Ammon's horn (tissue), 1 donor: ENCODE results near the gene DPP7.

Source experiments
- DNase-seq: peaks from one replicate; pipeline ENCODE4 v3.0.0-alpha.2; 2016; ENCODE audit warnings: low spot score

The DPP7 gene

DNA sequence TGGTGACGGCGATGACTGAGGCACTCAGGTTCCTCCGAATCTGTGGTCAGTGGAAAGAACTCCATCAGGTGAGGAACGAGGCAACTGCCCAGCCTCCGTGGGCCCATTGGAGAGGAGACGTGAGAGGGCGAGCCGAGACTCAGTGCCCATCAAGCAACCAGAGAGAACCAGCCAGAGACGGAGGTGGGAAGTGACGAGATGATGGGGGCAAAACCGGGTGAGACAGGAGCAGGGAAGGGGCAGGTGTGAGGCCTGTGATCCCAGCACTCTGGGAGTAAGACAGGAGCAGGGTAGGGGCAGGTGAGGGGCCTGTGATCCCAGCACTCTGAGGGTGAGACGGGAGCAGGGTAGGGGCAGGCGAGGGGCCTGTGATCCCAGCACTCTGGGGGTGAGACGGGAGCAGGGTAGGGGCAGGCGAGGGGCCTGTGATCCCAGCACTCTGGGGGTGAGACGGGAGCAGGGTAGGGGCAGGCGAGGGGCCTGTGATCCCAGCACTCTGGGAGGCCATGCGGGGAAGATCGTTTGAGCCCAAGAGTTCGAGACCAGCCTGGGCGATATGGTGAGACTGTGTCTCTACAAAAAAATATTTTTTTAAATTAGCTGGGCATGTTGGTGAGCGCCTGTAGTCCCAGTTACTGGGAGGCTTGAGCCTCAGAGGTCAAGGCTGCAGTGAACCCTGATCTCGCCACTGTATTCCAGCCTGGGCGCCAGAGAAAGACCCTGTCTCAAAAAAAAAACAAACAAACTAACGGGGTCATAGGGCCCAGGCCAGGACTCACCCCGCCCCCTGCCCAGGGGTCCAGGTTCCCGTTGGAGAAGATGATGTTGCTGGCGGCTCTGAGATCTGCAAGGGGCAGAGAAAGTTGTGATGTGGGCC is 3.4 kb downstream of the DPP7 start:
- no peak for DNase-seq

- no peak for DNase-seq
Observed at GRCh38 chr9:137110147-137110910, 4.2 kb downstream of the DPP7 start.

DNA sequence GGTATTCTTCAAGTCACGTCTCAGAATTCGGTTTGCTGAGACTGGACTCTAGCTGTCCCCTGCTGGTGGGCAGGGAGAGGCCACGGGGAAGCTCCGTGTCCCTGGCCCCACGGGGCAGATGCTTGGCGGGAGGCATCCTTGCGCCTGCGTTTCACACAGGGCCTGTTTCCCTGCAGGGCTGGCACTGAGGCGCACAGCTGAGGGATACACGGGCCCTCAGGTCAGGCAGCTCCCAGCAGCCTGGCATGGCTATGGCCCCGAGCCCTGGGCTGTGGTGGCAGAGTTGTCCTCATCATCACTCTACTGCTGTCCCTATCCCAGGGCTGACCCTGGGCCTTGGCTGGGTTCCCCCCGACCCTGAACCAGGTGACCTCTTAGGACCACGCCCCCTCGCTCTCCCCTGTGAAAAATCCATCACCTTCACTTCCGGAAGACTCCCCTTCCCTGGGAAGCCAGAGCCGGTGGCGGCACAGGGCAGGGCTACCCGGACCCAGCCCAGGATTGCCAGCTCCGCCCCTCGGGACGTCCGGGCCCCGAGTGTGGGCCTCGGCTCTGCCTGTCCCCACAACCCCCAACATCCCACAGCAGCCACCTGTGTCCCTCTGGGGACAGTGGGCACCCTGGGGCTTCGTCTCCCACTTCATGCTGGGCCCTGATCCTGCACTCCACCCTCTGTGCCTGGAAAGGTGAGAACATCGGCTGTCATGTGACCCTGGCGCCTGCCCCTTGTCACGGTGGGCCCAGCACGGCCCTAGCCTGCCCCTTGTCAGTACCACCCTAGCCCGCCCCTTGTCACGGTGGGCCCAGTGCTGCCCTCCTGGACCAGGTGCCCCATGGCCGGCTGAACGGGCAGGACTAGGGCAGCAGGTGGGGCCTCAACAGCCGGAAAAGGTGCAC is 5.0 kb downstream of the DPP7 start:
- DNase-seq, result no peak

GRCh38 chr9:137108608-137109249 is 5.8 kb downstream of the DPP7 start:
- DNase-seq, result no peak

DNA sequence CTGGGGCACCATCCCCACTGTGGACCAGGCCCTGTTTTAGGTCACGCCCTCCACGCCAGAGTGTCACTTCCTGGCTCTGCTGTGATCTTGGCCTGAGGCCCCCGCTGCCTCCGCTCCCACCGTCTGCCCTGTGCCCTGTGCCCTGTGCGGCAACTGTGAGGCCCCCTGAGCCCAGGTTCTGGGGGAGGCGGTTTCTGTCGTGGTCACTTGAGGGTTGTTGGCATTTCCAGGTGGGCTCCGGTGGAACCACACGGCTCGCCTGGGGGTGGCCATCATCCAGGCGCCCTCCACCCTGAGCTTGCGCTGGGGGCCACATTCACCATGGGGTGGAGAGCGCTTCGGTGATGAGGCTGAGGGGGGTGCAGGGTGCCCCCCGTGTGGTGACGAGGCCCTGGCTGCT is 6.6 kb downstream of the DPP7 start:
- no peak for DNase-seq

DNA sequence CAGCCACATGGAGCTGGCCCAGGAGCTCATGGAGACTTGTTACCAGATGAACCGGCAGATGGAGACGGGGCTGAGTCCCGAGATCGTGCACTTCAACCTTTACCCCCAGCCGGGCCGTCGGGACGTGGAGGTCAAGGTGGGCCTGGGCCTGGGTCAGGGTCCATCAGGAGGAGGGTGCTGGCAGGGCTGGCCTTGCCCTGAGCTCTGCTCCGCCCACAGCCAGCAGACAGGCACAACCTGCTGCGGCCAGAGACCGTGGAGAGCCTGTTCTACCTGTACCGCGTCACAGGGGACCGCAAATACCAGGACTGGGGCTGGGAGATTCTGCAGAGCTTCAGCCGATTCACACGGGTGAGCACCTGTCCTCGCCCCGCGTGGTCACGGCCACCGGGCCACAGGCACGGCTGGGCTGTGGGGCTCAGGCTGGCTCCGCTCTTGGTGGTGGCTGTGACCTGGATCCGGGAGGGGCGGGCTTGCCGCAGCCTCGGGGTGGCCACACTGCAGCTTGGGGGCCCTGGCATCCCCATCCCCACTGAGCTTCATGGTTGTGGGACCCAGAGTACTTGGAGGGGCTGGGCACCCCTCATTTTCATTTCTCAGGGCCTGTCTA is 7.1 kb downstream of the DPP7 start:
- no peak for DNase-seq

DNA sequence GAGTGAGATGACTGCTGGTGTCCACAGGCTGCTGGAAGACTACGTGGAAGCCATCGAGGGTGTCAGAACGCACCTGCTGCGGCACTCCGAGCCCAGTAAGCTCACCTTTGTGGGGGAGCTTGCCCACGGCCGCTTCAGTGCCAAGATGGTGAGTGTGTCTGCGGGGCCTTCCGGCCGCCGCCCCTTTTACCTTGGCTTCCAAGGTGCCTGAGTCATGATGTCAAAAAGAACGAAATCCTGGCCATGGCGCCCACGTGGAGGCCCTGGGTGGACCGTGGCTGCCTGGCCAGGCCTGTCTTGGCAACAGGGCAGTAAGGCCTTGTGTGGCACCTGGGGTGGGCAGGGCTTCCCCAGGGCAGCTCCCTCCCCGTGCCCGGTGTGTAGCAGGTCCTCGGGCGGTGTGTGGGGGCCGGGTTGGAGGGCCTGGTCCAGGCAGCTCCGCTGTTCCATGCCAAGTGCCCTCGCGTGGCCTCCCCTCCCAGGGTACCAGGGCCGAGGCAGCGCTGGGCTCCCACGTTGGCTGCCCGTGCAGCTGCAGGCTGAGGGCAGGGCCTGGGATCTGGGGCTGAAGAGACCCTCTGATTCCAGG is 7.8 kb downstream of the DPP7 start:
- DNase-seq, result no peak

GRCh38 chr9:137105814-137106661 is 8.5 kb downstream of the DPP7 start:
- DNase-seq, result no peak

GRCh38 chr9:137103206-137103999 is 11.1 kb downstream of the DPP7 start:
- DNase-seq, result no peak

- no peak for DNase-seq
Observed at GRCh38 chr9:137099231-137099630, 15.3 kb downstream of the DPP7 start.

DNA sequence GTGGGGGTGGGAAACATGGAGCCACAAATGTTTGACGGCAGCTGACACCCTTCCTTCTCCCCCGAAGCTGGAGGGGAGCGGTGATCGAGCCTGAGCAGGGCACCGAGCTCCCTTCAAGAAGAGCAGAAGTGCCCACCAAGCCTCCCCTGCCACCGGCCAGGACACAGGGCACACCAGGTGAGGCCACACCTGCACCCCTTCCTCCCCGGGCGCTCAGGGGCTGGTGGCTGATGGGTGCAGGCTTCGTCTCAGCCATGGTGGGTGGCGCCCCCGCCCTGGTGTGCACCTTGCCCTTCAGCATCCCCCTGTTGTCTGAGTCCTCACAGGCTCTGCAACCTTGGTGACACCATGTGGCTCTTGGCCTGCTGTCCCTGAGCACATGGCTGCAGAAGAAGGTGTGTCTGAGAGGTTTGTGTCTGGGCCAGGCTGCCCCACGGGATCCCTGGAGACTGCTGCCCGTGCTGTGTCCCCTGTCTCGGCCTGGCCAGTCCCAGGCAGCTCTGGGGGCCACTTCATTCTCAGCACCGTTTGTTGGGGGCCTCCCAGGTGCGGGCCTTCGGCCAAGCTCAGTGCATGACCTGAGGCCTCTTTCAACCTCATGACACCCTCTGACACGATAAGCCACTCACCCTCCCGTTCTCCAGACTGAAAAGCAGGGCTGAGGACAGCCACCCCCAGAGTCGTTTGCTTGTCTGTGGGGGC is 16.6 kb downstream of the DPP7 start:
- DNase-seq, result no peak

DNA sequence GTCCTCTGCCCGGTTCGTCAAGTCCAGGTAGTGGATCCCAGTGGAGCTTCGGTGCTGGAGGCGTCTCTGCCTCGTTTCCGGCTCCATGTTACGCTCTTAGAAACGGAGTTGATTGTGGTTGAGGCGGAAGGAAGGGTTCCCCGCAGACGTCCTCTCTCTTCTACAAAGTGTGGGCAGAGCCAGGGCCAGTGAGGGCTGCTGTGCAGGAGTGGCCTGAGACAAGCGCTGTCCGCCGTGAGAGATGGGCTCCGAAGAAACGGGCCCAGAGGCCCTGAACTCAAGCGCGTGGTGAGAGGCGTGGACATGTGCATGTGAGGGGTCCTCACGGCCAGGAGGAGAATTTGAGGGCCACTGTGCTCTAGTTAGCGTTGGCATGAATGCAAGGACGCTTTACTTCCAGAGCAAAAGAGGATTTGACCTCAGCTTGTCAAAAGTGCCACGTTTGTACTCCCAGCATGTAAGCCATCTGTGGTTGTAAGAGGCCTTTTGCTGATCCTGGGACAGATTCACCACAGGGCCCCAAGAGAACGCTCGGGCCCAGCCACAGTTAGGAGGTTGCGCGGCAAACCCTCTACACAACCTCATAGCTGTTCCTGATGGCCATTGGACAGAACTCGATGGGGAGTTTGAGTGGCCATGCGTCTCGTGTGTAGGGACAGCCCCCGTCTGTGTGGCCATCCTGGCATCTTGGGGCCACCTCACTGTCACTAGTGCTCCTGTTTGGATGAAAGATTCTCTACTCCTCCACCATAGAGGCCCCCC is 17.6 kb downstream of the DPP7 start:
- DNase-seq, result no peak

GRCh38 chr9:137095664-137096517 is 18.6 kb downstream of the DPP7 start:
- no peak for DNase-seq

- no peak for DNase-seq
Observed at GRCh38 chr9:137089232-137089947, 25.1 kb downstream of the DPP7 start.

DNA sequence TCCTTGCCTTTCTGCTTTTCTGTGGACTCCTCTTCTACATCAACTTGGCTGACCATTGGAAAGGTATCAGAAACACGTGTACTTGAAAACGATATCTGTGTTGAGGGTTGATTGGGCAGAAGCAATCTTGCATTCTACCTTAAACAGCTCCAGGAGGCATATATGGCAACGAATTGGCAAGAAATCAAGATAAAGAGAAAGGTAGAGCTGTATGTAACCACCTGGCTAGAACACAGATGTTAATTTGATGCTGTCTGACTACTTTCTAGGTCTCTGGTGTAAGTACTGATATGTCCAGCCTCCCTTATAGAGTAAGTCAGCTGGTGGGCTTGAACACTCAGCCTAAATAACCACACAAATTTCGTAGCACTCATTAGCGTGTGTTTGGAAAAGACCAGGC is 26.4 kb downstream of the DPP7 start:
- no peak for DNase-seq

DNA sequence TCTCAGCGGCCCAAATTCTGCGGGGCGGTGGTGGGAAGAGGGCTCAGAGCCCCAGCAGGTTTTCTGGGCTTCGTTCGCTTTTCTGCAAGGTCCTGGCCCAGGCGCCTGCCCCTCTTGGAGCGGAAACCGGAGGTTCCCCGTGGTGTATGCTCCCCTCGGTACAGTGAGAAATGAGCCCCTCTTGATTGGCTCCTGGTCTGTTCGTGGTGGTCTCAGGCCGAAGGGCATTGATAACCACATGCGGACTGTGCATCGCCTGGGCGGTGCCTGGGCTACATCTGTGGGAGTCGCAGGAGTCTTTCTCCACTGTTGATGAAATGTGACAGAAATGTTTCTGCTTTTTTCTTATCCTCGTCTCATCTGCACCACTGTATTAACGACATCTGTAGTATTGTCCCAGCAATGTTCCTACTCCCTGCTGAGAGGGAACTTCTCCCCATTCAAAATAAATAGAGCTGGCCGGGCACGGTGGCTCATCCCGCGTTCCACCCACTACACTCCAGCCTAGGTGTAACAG is 27.1 kb downstream of the DPP7 start:
- DNase-seq, result no peak
